H9 (cell line): ENCODE measurements around the gene GALNT9. TPM values are rescaled to one million over a fixed set of nuclear protein-coding genes. Genes with fewer than 3 reads are reported as not detected.

Source experiments
- DNase-seq: peaks from one replicate; pipeline ENCODE4 v3.0.0-alpha.2; 2017
- H2AFZ ChIP-seq: one replicate; pipeline ENCODE4 v1.6.1; 2013; ENCODE audit warnings: mild to moderate bottlenecking, low read length, control low read depth, moderate library complexity
- H2AK5ac ChIP-seq: 2 replicates; pipeline ENCODE4 v1.6.1; 2013; ENCODE audit warnings: low read length, control low read depth, mixed read lengths; ENCODE audit not compliant: insufficient read length
- H2BK120ac ChIP-seq: one replicate; pipeline ENCODE4 v1.6.1; 2013; ENCODE audit warnings: low read depth, mild to moderate bottlenecking, low read length, control low read depth, inconsistent platforms; ENCODE audit not compliant: poor library complexity, severe bottlenecking
- H2BK12ac ChIP-seq: 2 replicates; pipeline ENCODE4 v1.6.1; 2013; ENCODE audit warnings: low read length, control low read depth, mixed read lengths, low read depth; ENCODE audit not compliant: insufficient read length
- H2BK15ac ChIP-seq: 2 replicates; pipeline ENCODE4 v1.6.1; 2013; ENCODE audit warnings: low read depth, low read length, control low read depth
- H2BK20ac ChIP-seq: one replicate; pipeline ENCODE4 v1.6.1; 2013; ENCODE audit warnings: low read depth, mild to moderate bottlenecking, low read length, control low read depth, inconsistent platforms; ENCODE audit not compliant: poor library complexity, severe bottlenecking
- H2BK5ac ChIP-seq: 2 replicates; pipeline ENCODE4 v1.6.1; 2013; ENCODE audit warnings: low read length, control low read depth, mixed read lengths; ENCODE audit not compliant: insufficient read length
- H3K14ac ChIP-seq: 2 replicates; pipeline ENCODE4 v1.6.1; 2013; ENCODE audit warnings: low read length, control low read depth; ENCODE audit not compliant: insufficient read depth
- H3K18ac ChIP-seq: 2 replicates; pipeline ENCODE4 v1.6.1; 2013; ENCODE audit warnings: low read depth, mild to moderate bottlenecking, mixed read lengths, low read length, control low read depth; ENCODE audit not compliant: insufficient read length
- H3K23ac ChIP-seq: 2 replicates; pipeline ENCODE4 v1.6.1; 2013; ENCODE audit warnings: low read length, control low read depth, mixed read lengths, low read depth; ENCODE audit not compliant: insufficient read length
- H3K23me2 ChIP-seq: 2 replicates; pipeline ENCODE4 v1.6.1; 2013; ENCODE audit warnings: low read depth, mild to moderate bottlenecking, mixed read lengths, low read length, control low read depth; ENCODE audit not compliant: insufficient read length, poor library complexity, severe bottlenecking
- H3K27ac ChIP-seq: 2 replicates; pipeline ENCODE4 v1.5.1; 2013; ENCODE audit warnings: low read length, control low read depth, mixed read lengths, low read depth; ENCODE audit not compliant: insufficient read length
- H3K27me3 ChIP-seq: 2 replicates; pipeline ENCODE4 v1.6.1; 2013; ENCODE audit warnings: low read length, control low read depth, inconsistent platforms; ENCODE audit not compliant: insufficient read depth
- H3K4ac ChIP-seq: 2 replicates; pipeline ENCODE4 v1.6.1; 2013; ENCODE audit warnings: low read depth, mild to moderate bottlenecking, control low read depth, inconsistent platforms, low read length, moderate library complexity
- H3K4me1 ChIP-seq: 2 replicates; pipeline ENCODE4 v1.6.1; 2013; ENCODE audit warnings: low read length, control low read depth, inconsistent platforms; ENCODE audit not compliant: insufficient read depth
- H3K4me2 ChIP-seq: 2 replicates; pipeline ENCODE4 v1.6.1; 2013; ENCODE audit warnings: low read length, control low read depth, mixed read lengths; ENCODE audit not compliant: insufficient read length, insufficient read depth
- H3K56ac ChIP-seq: 2 replicates; pipeline ENCODE4 v1.6.1; 2013; ENCODE audit warnings: low read depth, mild to moderate bottlenecking, mixed read lengths, low read length, control low read depth; ENCODE audit not compliant: insufficient read length
- H3K79me1 ChIP-seq: 2 replicates; pipeline ENCODE4 v1.6.1; 2013; ENCODE audit warnings: low read depth, mild to moderate bottlenecking, moderate library complexity, low read length, control low read depth, inconsistent platforms; ENCODE audit not compliant: insufficient read depth, poor library complexity, severe bottlenecking
- H3K79me2 ChIP-seq: 2 replicates; pipeline ENCODE4 v1.6.1; 2013; ENCODE audit warnings: low read length, control low read depth, inconsistent platforms; ENCODE audit not compliant: insufficient read depth
- H3K9ac ChIP-seq: 2 replicates; pipeline ENCODE4 v1.6.1; 2013; ENCODE audit warnings: low read length, control low read depth, mixed read lengths; ENCODE audit not compliant: insufficient read length; ENCODE audit errors: extremely low read depth
- H3K9me3 ChIP-seq: one replicate; pipeline ENCODE4 v1.6.1; 2013; ENCODE audit warnings: low read depth, low read length, inconsistent platforms; ENCODE audit not compliant: control insufficient read depth
- H3T11ph ChIP-seq: one replicate; pipeline ENCODE4 v1.6.1; 2013; ENCODE audit warnings: mild to moderate bottlenecking, low read length, control low read depth, inconsistent platforms
- H4K20me1 ChIP-seq: one replicate; pipeline ENCODE4 v1.6.1; 2013; ENCODE audit not compliant: control insufficient read depth, insufficient read length, insufficient read depth
- H4K5ac ChIP-seq: 2 replicates; pipeline ENCODE4 v1.6.1; 2013; ENCODE audit warnings: low read depth, mild to moderate bottlenecking, mixed read lengths, low read length, control low read depth; ENCODE audit not compliant: insufficient read length
- H4K8ac ChIP-seq: replicated peaks from 2 replicates; pipeline ENCODE4 v1.6.1; 2013; ENCODE audit warnings: low read length, control low read depth, mixed read lengths, low read depth; ENCODE audit not compliant: insufficient read length
- H4K91ac ChIP-seq: 2 replicates; pipeline ENCODE4 v1.6.1; 2013; ENCODE audit warnings: low read depth, mild to moderate bottlenecking, moderate library complexity, mixed read lengths, low read length, control low read depth; ENCODE audit not compliant: insufficient read length
- H3K27ac Mint-ChIP-seq, 3 experiments: 2 replicates in 2 of 3; 3 replicates in 1 of 3; pipeline ENCODE4 v1.8.0; 2020 to 2021; ENCODE audit warnings: mixed read lengths in 3 of 3, mild to moderate bottlenecking in 1 of 3, moderate library complexity in 1 of 3
- H3K27me3 Mint-ChIP-seq: 2 replicates; pipeline ENCODE4 v1.8.0; 2021; ENCODE audit warnings: low read depth, mild to moderate bottlenecking, moderate library complexity, mixed read lengths
- H3K36me3 Mint-ChIP-seq, 3 experiments: 2 replicates in 2 of 3; 3 replicates in 1 of 3; pipeline ENCODE4 v1.8.0; 2020 to 2021; ENCODE audit warnings: low read depth in 3 of 3, mixed read lengths in 3 of 3; ENCODE audit not compliant: insufficient read depth in 1 of 3
- H3K4me1 Mint-ChIP-seq, 2 experiments: 2 replicates each; pipeline ENCODE4 v1.8.0; 2020; ENCODE audit warnings: mixed read lengths in 2 of 2
- H3K4me3 Mint-ChIP-seq, 2 experiments: 2 replicates in 1 of 2; 3 replicates in 1 of 2; pipeline ENCODE4 v1.8.0; 2020 to 2021; ENCODE audit warnings: mild to moderate bottlenecking in 2 of 2, mixed read lengths in 2 of 2, moderate library complexity in 1 of 2
- H3K9me3 Mint-ChIP-seq, 2 experiments: 2 replicates in 1 of 2; 3 replicates in 1 of 2; pipeline ENCODE4 v1.8.0; 2020; ENCODE audit warnings: mild to moderate bottlenecking in 2 of 2, mixed read lengths in 2 of 2, moderate library complexity in 1 of 2
- CTCF ChIP-seq: fragments of 200-600 bp; sonication (generic); conservative IDR thresholded peaks from 3 replicates; pipeline ENCODE4 v1.8.0; 2021; ENCODE audit warnings: antibody characterized with exemption, mild to moderate bottlenecking
- WGBS: extraction: QIAGEN DNeasy Blood & Tissue Kit; methylation state at CpG from one replicate; pipeline ENCODE4 v1.1.7; 2013; ENCODE audit warnings: missing lambda C conversion rate, low lambda C conversion rate, mixed read lengths; ENCODE audit not compliant: insufficient read length; ENCODE audit errors: extremely low coverage; 5-methylcytosine and 5-hydroxymethylcytosine counted together
- total RNA-seq: library from RNA; stranded (reverse); gene quantifications from 2 replicates; pipeline ENCODE4 v1.2.1, GENCODE V29; 2021

Gene GALNT9
- total RNA-seq, 1 experiment from 2014 or later, result 0.35 TPM

GRCh38 chr12:132338781-132339180, 9.4 kb upstream of the GALNT9 start:
- no peaks in the 10 kb centered on the region for H3K36me3 Mint-ChIP-seq
- Histone ChIP-seq H3K14ac (no peak overlapping the region; the same call in 1 of the 2 replicates), H3K23ac (no peak overlapping the region), H3K79me1 (no peaks in the 10 kb centered on the region), H3K9me3 (no peaks in the 10 kb centered on the region), H3K27ac (no peak overlapping the region), H4K8ac (no peak overlapping the region), H3K4me2 (no peak overlapping the region), H3K27me3 (no peaks in the 10 kb centered on the region; the same call in 1 of the 2 replicates), H4K20me1 (peaks cover 2% of the 10 kb centered on the region), H3T11ph (no peak overlapping the region), H2AFZ (no peak overlapping the region), H4K91ac (no peak overlapping the region), H3K4ac (no peak overlapping the region), H2BK5ac (no peak overlapping the region), H3K18ac (no peak overlapping the region), H2BK120ac (no peak overlapping the region), H2AK5ac (no peak overlapping the region), H2BK20ac (no peak overlapping the region), H3K79me2 (no peaks in the 10 kb centered on the region), H4K5ac (no peak overlapping the region), H3K23me2 (peaks cover 2% of the 10 kb centered on the region), H3K4me1 (no peaks in the 10 kb centered on the region), H2BK15ac (no peak overlapping the region), H3K56ac (no peak overlapping the region), H3K9ac (no peak overlapping the region), H2BK12ac (no peak overlapping the region)
- no peak for TF ChIP-seq CTCF
- DNase-seq, result no peak
- no peak overlapping the region for H3K27ac Mint-ChIP-seq
- H3K9me3 Mint-ChIP-seq, result peaks cover 0 to 4% of the 10 kb centered on the region in 2 experiments; a peak in 1 of 5 replicates
- H3K4me1 Mint-ChIP-seq, result peaks cover 3 to 17% of the 10 kb centered on the region in 2 experiments
- H3K4me3 Mint-ChIP-seq, result no peak overlapping the region
- H3K27me3 Mint-ChIP-seq, result peaks cover 89% of the 10 kb centered on the region
- WGBS, result no CpG with 5 or more reads among the region's 24 CpGs
